Gastroesophageal sphincter (tissue), 3 donors: ENCODE measurements around the gene SMAP2.

Experiments used
- POLR2A ChIP-seq, 2 donors: fragments of 450-650 bp; IDR thresholded peaks; one replicate each; pipeline ENCODE4 v1.6.1; 2017; ENCODE audit warnings: antibody characterized with exemption in 2 of 2, mild to moderate bottlenecking in 2 of 2, moderate library complexity in 1 of 2
- POLR2AphosphoS5 ChIP-seq: sonication (generic); formaldehyde crosslinking; IDR thresholded peaks from one replicate; pipeline ENCODE4 v1.6.1; 2017; ENCODE audit warnings: antibody characterized with exemption
- TF ChIP-seq, protein P1 (sequence below), 4 experiments: fragments of 200-600 bp in 2 of 4; fragments of 450-650 bp in 2 of 4; sonication (generic) in 1 of 4; IDR thresholded peaks; one replicate each; pipeline ENCODE4 v1.5.1; 2017 to 2019; ENCODE audit warnings: antibody characterized with exemption in 4 of 4, mild to moderate bottlenecking in 2 of 4, moderate library complexity in 2 of 4

DNA sequence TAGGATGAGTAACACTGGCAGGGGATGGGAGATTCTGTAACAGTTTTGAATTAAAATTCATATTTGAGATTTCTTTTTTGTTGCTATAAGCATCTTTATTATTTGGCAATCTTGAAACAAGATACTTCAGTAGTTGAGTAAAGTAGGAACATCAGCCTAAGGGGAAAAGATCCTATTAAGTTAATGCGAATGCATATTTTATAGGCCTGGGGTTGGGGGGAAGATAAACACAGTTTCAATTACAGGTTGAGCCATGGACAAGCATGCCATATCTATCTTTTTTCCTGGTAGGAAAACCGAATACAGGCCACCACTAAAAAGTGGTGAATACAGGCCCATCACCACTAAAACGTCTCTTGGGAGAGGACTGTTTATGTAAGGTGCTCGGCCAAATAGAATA, 32.3 kb downstream of the SMAP2 start:
- TF ChIP-seq POLR2AphosphoS5 = no peak
- TF ChIP-seq, protein P1, sequence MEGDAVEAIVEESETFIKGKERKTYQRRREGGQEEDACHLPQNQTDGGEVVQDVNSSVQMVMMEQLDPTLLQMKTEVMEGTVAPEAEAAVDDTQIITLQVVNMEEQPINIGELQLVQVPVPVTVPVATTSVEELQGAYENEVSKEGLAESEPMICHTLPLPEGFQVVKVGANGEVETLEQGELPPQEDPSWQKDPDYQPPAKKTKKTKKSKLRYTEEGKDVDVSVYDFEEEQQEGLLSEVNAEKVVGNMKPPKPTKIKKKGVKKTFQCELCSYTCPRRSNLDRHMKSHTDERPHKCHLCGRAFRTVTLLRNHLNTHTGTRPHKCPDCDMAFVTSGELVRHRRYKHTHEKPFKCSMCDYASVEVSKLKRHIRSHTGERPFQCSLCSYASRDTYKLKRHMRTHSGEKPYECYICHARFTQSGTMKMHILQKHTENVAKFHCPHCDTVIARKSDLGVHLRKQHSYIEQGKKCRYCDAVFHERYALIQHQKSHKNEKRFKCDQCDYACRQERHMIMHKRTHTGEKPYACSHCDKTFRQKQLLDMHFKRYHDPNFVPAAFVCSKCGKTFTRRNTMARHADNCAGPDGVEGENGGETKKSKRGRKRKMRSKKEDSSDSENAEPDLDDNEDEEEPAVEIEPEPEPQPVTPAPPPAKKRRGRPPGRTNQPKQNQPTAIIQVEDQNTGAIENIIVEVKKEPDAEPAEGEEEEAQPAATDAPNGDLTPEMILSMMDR (IDR thresholded peaks at IDR 0.05) = no peak
- no peak for TF ChIP-seq POLR2A (IDR thresholded peaks at IDR 0.05)
